GM12878 (cell line): ENCODE measurements around the gene CHCHD6. TPM values are rescaled to one million over a fixed set of nuclear protein-coding genes. Genes with fewer than 3 reads are reported as not detected.

Source experiments
- ATAC-seq: fragments of 200-7000 bp; cut with Tn5 transposase; 3 replicates; pipeline ENCODE4 v1.9.1; 2020; ENCODE audit warnings: mild to moderate bottlenecking, moderate library complexity
- BruUV-seq: library from RNA; stranded (reverse); fragments of 400-500 nt; replicated peaks from 2 replicates; lab custom pipeline; 2021; lab: Mats Ljungman, UMichigan
- CTCF ChIA-PET: fragments of 300-600 bp; sonication (Branson Sonifier 250); formaldehyde crosslinking; extraction: SDS; loops from one replicate; lab custom pipeline; 2021; ENCODE audit warnings: inconsistent platforms; lab: Yijun Ruan, JAX
- POLR2A ChIA-PET: fragments of 350-600 bp; formaldehyde crosslinking; extraction: SDS; loops from one replicate; lab custom pipeline; 2021; ENCODE audit warnings: inconsistent platforms; lab: Charles Lee
- RAD21 ChIA-PET: fragments of 300-600 bp; sonication (Branson Sonifier 250); formaldehyde crosslinking; loops from one replicate; lab custom pipeline; 2023; ENCODE audit warnings: antibody characterized with exemption; ENCODE audit not compliant: unreplicated experiment; lab: Charles Lee
- SMC1A ChIA-PET: fragments of 300-600 bp; sonication (Branson Sonifier 250); formaldehyde crosslinking; loops from one replicate; lab custom pipeline; 2023; ENCODE audit not compliant: unreplicated experiment, uncharacterized antibody; lab: Charles Lee
- DNase-seq: peaks from one replicate; pipeline ENCODE4 v3.0.0-alpha.2; 2011; ENCODE audit warnings: low read depth, low spot score
- FAIRE-seq: peaks from 3 replicates; lab custom pipeline; 2011; peaks lifted over from hg19 to GRCh38; lab: Jason Lieb, UNC
- H2AFZ ChIP-seq: 2 replicates; pipeline ENCODE4 v1.6.0; 2011; ENCODE audit warnings: low read depth, low read length, control low read depth; ENCODE audit not compliant: control insufficient read depth
- H3K27ac ChIP-seq: 2 replicates; pipeline ENCODE4 v1.5.1; 2011; ENCODE audit warnings: control low read depth; ENCODE audit not compliant: control insufficient read depth, insufficient read depth
- H3K27me3 ChIP-seq, 2 experiments: replicated peaks in 1 of 2; 2 replicates each; pipeline versions ENCODE4 v1.6.0 to v1.6.1; 2011; ENCODE audit warnings: low read length in 1 of 2; ENCODE audit not compliant: control insufficient read depth in 2 of 2, insufficient read depth in 2 of 2
- H3K36me3 ChIP-seq, 2 experiments: 2 replicates each; pipeline ENCODE4 v1.5.1; 2011; ENCODE audit warnings: low read length in 1 of 2; ENCODE audit not compliant: control insufficient read depth in 2 of 2, insufficient read depth in 2 of 2
- H3K4me1 ChIP-seq: 2 replicates; pipeline ENCODE4 v1.6.1; 2011; ENCODE audit warnings: mild to moderate bottlenecking, low read length, moderate library complexity, mixed read lengths; ENCODE audit not compliant: control insufficient read depth, insufficient read depth
- H3K4me2 ChIP-seq: 2 replicates; pipeline ENCODE4 v1.6.0; 2011; ENCODE audit warnings: control low read depth; ENCODE audit not compliant: control insufficient read depth, insufficient read depth
- H3K4me3 ChIP-seq: fragments of 200-600 bp; sonication (generic); 2 replicates; pipeline ENCODE4 v1.5.1; 2016
- H3K79me2 ChIP-seq: 2 replicates; pipeline ENCODE4 v1.6.0; 2011; ENCODE audit warnings: low read length; ENCODE audit not compliant: control insufficient read depth, insufficient read depth
- H3K9ac ChIP-seq: 2 replicates; pipeline ENCODE4 v1.8.0; 2011; ENCODE audit warnings: low read length, control low read depth, mixed read lengths; ENCODE audit not compliant: control insufficient read depth, insufficient read depth
- H3K9me3 ChIP-seq: replicated peaks from 3 replicates; pipeline ENCODE4 v1.5.1; 2011; ENCODE audit warnings: mild to moderate bottlenecking, low read length; ENCODE audit not compliant: control insufficient read depth, insufficient read depth
- H4K20me1 ChIP-seq: 2 replicates; pipeline ENCODE4 v1.6.0; 2011; ENCODE audit not compliant: control insufficient read depth, insufficient read depth
- BACH1 ChIP-seq: fragments of 450-650 bp; IDR thresholded peaks from 2 replicates; pipeline ENCODE4 v1.6.1; 2017; ENCODE audit warnings: mild to moderate bottlenecking, borderline replicate concordance
- BHLHE40 ChIP-seq, 2 experiments: fragments of 450-650 bp in 1 of 2; IDR thresholded peaks; 2 replicates each; pipeline ENCODE4 v1.6.1; 2011 to 2017; ENCODE audit warnings: low read depth in 2 of 2, borderline replicate concordance in 1 of 2, improper control_type of control experiment in 1 of 2, low read length in 1 of 2, mild to moderate bottlenecking in 1 of 2
- IKZF1 ChIP-seq: fragments of 450-650 bp; conservative IDR thresholded peaks from 2 replicates; pipeline ENCODE4 v1.6.1; 2017; ENCODE audit warnings: antibody characterized with exemption, mild to moderate bottlenecking
- LARP7 ChIP-seq: fragments of 450-650 bp; IDR thresholded peaks from 2 replicates; pipeline ENCODE4 v1.6.1; 2017; ENCODE audit warnings: mild to moderate bottlenecking
- MEF2B ChIP-seq: fragments of 450-650 bp; IDR thresholded peaks from 2 replicates; pipeline ENCODE4 v1.6.1; 2018; ENCODE audit warnings: mild to moderate bottlenecking, moderate library complexity; ENCODE audit not compliant: partially characterized antibody, poor library complexity, severe bottlenecking
- MYB ChIP-seq: fragments of 150-350 bp; IDR thresholded peaks from 2 replicates; pipeline ENCODE4 v1.6.1; 2014; ENCODE audit warnings: mild to moderate bottlenecking, low read depth, low read length, borderline replicate concordance
- NBN ChIP-seq: fragments of 450-650 bp; IDR thresholded peaks from 2 replicates; pipeline ENCODE4 v1.6.1; 2016
- RAD21 ChIP-seq: IDR thresholded peaks from 2 replicates; pipeline ENCODE4 v1.6.1; 2011; ENCODE audit warnings: mild to moderate bottlenecking, low read depth, low read length, moderate library complexity; ENCODE audit not compliant: insufficient read depth
- RELA ChIP-seq: fragments of 450-650 bp; IDR thresholded peaks from 2 replicates; pipeline ENCODE4 v1.8.0; 2014; ENCODE audit warnings: borderline replicate concordance; ENCODE audit not compliant: partially characterized antibody
- SMC3 ChIP-seq: IDR thresholded peaks from 2 replicates; pipeline ENCODE4 v1.6.1; 2011; ENCODE audit warnings: low read length, improper control_type of control experiment, borderline replicate concordance
- YY1 ChIP-seq: IDR thresholded peaks from 2 replicates; pipeline ENCODE4 v1.6.1; 2011; ENCODE audit warnings: low read depth, mild to moderate bottlenecking, low read length
- ZNF207 ChIP-seq: fragments of 450-650 bp; IDR thresholded peaks from 2 replicates; pipeline ENCODE4 v1.6.1; 2014; ENCODE audit warnings: antibody characterized with exemption, mild to moderate bottlenecking, borderline replicate concordance
- WGBS: methylation state at CpG from one replicate; pipeline ENCODE4 v1.1.6; 2016; ENCODE audit warnings: low lambda C conversion rate; ENCODE audit not compliant: insufficient replicate concordance, insufficient coverage; ENCODE audit errors: missing lambda C conversion rate; 5-methylcytosine and 5-hydroxymethylcytosine counted together
- in situ Hi-C: fragments of 300-500 bp; cut with MboI; formaldehyde crosslinking; loops from 9 replicates; pipeline ENCODE4 v1.14.3; 2018; ENCODE audit warnings: mixed read lengths
- intact Hi-C: fragments of 100-400 bp; cut with micrococcal nuclease; formaldehyde crosslinking; loops from one replicate; pipeline ENCODE4 v1.14.2; 2022; ENCODE audit not compliant: unreplicated experiment
- polyA plus RNA-seq, 11 experiments: library from polyadenylated mRNA; depleted of rRNA in 4 of 11; unstranded in 6 of 11; stranded (reverse) in 5 of 11; fragments of >200 nt; fragmentation: Nextera tagmentation in 4 of 11; fragmentation: Illumina TruSeq in 1 of 11; extraction: Ambion mirVana in 4 of 11; extraction: Trizol in 1 of 11; gene quantifications; 1 replicate in 1 of 11; 2 replicates in 10 of 11; pipeline versions ENCODE4 v1.2.1 to v1.2.3, GENCODE V29; 2011 to 2016; ENCODE audit warnings: inconsistent platforms in 2 of 11, missing spikeins in 2 of 11, low read depth in 1 of 11
- total RNA-seq, 4 experiments: library from RNA; depleted of rRNA in 3 of 4; stranded (reverse); fragments of >200 nt in 3 of 4; fragmentation: Illumina TruSeq in 1 of 4; extraction: Trizol in 1 of 4; gene quantifications; 2 replicates each; pipeline versions ENCODE4 v1.2.1 to v1.2.3, GENCODE V29; 2013 to 2021
- TF ChIP-seq, protein P1 (sequence below): fragments of 450-650 bp; IDR thresholded peaks from 2 replicates; pipeline ENCODE4 v1.6.1; 2017; ENCODE audit warnings: borderline replicate concordance
- TF ChIP-seq, protein P2 (sequence below), 3 experiments: IDR thresholded peaks in 2 of 3; conservative IDR thresholded peaks in 1 of 3; 2 replicates each; pipeline ENCODE4 v1.5.1; 2011; ENCODE audit warnings: low read depth in 3 of 3, low read length in 3 of 3, mild to moderate bottlenecking in 3 of 3, control low read depth in 2 of 3, moderate library complexity in 2 of 3, inconsistent platforms in 1 of 3, mixed read lengths in 1 of 3; ENCODE audit not compliant: control insufficient read depth in 2 of 3, insufficient read depth in 1 of 3; ENCODE audit errors: extremely low read depth in 1 of 3
- TF ChIP-seq, protein P3 (sequence below): fragments of 450-650 bp; formaldehyde crosslinking; IDR thresholded peaks from 2 replicates; pipeline ENCODE4 v1.4.0; 2020; ENCODE audit warnings: mild to moderate bottlenecking, moderate library complexity

Gene CHCHD6
- total and polyA plus RNA-seq, 10 of the 15 experiments (the other 5 are each of a cell fraction or from before 2014, with no cell fraction given) = 2.7 to 16.7 (median 12.3) TPM

DNA sequence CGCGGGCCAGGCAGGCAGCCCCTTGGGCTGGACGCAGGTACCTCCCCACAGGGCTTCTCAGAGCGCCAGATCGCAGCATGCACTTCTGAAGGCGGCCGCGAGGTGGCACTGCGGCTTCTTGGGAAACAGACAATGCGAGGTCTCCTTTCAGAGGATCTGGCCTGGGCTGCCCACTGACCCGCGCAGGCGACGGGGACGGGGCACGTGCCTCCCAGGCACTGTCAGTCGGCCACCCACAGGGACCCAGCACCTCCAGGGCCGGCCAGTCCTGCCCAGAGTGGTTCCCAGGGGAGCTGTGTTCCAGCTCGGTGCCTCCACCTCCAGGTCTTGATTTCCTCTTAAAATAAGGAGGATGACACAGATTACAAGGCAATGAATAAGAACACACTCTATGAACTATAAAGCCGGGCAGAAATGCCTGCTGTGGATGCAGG is 24.7 kb upstream of the CHCHD6 start:
- no peak overlapping the region for H3K9ac ChIP-seq
- DNase-seq (peak; percentile 4), FAIRE-seq (no peak), ATAC-seq (peak; percentile 98)
- H3K27me3 ChIP-seq = peaks cover 0 to 2% of the 10 kb centered on the region in 2 experiments; a peak in 2 of 4 replicates
- H4K20me1 ChIP-seq = no peaks in the 10 kb centered on the region
- H3K9me3 ChIP-seq = no peaks in the 10 kb centered on the region
- H3K36me3 ChIP-seq = no peaks in the 10 kb centered on the region
- no peaks in the 10 kb centered on the region for H3K79me2 ChIP-seq
- H3K4me3 ChIP-seq = no peak overlapping the region
- 1% methylated on average over 20 of the region's 20 CpGs for WGBS
- H3K4me1 ChIP-seq = 0 out of 2 replicates have a peak, but pooled peaks cover 3% of the 10 kb centered on the region
- ChIA-PET CTCF (interaction anchor here (0.7 to 4.4 kb wide), 16 partner anchors 8 to 919 kb away, joined by 3 to 28 read pairs (median 4); partner anchors contain the start of gene MCM2), SMC1A (interaction anchor here (0.6 to 1.1 kb wide), 4 partner anchors 24 to 869 kb away, joined by 3 read pairs; no protein-coding TSS in a partner anchor), RAD21 (interaction anchor here (1.2 to 2.5 kb wide), 5 partner anchors 776 to 868 kb away, joined by 3 to 19 read pairs (median 4); no protein-coding TSS in a partner anchor), POLR2A (no interaction called here)
- intact Hi-C loops (loop anchor here (1.0 kb wide), 3 partner anchors 303 to 865 kb away; no protein-coding TSS in a partner anchor), in situ Hi-C loops (loop anchor here (5.0 kb wide), 1 partner anchor 778 kb away; no protein-coding TSS in a partner anchor)
- BruUV-seq = no TSS peak
- H3K27ac ChIP-seq = no peak overlapping the region
- TF ChIP-seq BACH1 = 0 out of 2 replicates have a peak, but pooled peaks have one; percentile 31
- TF ChIP-seq, protein P1, sequence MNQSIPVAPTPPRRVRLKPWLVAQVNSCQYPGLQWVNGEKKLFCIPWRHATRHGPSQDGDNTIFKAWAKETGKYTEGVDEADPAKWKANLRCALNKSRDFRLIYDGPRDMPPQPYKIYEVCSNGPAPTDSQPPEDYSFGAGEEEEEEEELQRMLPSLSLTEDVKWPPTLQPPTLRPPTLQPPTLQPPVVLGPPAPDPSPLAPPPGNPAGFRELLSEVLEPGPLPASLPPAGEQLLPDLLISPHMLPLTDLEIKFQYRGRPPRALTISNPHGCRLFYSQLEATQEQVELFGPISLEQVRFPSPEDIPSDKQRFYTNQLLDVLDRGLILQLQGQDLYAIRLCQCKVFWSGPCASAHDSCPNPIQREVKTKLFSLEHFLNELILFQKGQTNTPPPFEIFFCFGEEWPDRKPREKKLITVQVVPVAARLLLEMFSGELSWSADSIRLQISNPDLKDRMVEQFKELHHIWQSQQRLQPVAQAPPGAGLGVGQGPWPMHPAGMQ = no peak
- TF ChIP-seq, protein P2, sequence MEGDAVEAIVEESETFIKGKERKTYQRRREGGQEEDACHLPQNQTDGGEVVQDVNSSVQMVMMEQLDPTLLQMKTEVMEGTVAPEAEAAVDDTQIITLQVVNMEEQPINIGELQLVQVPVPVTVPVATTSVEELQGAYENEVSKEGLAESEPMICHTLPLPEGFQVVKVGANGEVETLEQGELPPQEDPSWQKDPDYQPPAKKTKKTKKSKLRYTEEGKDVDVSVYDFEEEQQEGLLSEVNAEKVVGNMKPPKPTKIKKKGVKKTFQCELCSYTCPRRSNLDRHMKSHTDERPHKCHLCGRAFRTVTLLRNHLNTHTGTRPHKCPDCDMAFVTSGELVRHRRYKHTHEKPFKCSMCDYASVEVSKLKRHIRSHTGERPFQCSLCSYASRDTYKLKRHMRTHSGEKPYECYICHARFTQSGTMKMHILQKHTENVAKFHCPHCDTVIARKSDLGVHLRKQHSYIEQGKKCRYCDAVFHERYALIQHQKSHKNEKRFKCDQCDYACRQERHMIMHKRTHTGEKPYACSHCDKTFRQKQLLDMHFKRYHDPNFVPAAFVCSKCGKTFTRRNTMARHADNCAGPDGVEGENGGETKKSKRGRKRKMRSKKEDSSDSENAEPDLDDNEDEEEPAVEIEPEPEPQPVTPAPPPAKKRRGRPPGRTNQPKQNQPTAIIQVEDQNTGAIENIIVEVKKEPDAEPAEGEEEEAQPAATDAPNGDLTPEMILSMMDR (IDR thresholded peaks at IDR 0.05 in 2 of 3, conservative IDR thresholded peaks at IDR 0.05 in 1 of 3; ENCODE audit: control insufficient read depth in 2 of 3, extremely low read depth in 1 of 3, insufficient read depth in 1 of 3, low read depth in 3 of 3, low read length in 3 of 3) = peak; percentile 89 to 98 (median 94)
- peak; percentile 56 to 89 for TF ChIP-seq BHLHE40 (IDR thresholded peaks at IDR 0.05; ENCODE audit: borderline replicate concordance in 1 of 2, low read depth in 2 of 2, low read length in 1 of 2)
- 0 out of 2 replicates have a peak, but pooled peaks have one; percentile 1 for TF ChIP-seq ZNF207
- TF ChIP-seq RELA = peak; percentile 42
- peak; percentile 59; the same call in 1 of the 2 replicates for TF ChIP-seq YY1
- peak; percentile 82 for TF ChIP-seq RAD21
- TF ChIP-seq NBN = no peak
- peak; percentile 41; the same call in 1 of the 2 replicates for TF ChIP-seq IKZF1
- 0 out of 2 replicates have a peak, but pooled peaks have one; percentile 52 for TF ChIP-seq LARP7
- TF ChIP-seq, protein P3, sequence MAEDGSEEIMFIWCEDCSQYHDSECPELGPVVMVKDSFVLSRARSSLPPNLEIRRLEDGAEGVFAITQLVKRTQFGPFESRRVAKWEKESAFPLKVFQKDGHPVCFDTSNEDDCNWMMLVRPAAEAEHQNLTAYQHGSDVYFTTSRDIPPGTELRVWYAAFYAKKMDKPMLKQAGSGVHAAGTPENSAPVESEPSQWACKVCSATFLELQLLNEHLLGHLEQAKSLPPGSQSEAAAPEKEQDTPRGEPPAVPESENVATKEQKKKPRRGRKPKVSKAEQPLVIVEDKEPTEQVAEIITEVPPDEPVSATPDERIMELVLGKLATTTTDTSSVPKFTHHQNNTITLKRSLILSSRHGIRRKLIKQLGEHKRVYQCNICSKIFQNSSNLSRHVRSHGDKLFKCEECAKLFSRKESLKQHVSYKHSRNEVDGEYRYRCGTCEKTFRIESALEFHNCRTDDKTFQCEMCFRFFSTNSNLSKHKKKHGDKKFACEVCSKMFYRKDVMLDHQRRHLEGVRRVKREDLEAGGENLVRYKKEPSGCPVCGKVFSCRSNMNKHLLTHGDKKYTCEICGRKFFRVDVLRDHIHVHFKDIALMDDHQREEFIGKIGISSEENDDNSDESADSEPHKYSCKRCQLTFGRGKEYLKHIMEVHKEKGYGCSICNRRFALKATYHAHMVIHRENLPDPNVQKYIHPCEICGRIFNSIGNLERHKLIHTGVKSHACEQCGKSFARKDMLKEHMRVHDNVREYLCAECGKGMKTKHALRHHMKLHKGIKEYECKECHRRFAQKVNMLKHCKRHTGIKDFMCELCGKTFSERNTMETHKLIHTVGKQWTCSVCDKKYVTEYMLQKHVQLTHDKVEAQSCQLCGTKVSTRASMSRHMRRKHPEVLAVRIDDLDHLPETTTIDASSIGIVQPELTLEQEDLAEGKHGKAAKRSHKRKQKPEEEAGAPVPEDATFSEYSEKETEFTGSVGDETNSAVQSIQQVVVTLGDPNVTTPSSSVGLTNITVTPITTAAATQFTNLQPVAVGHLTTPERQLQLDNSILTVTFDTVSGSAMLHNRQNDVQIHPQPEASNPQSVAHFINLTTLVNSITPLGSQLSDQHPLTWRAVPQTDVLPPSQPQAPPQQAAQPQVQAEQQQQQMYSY = no peak
- peak; percentile 73 for TF ChIP-seq SMC3
- TF ChIP-seq MYB = 0 out of 2 replicates have a peak, but pooled peaks have one; percentile 17
- TF ChIP-seq MEF2B = peak; percentile 34
- 0 out of 2 replicates have a peak overlapping the region, but pooled peaks have one; percentile 17 for H3K4me2 ChIP-seq
- no peak overlapping the region for H2AFZ ChIP-seq
